Daoy (cell line): Measurements from ENCODE around the gene DMD. TPM values are rescaled to one million over a fixed set of nuclear protein-coding genes. Genes with fewer than 3 reads are reported as not detected.
A peak's percentile ranks its signal among the peaks of the same experiment; 100 is the strongest.
"Not testable (repeated sequence)": the region's sequence is repeated elsewhere in the genome, so short reads cannot be mapped to it uniquely, and the experiment has no call there.

Experiments
- DNase-seq: peaks from one replicate; pipeline ENCODE4 v3.0.0-alpha.2; 2015; ENCODE audit warnings: low read depth
- total RNA-seq: library from RNA; depleted of rRNA; stranded (reverse); fragments of >200 nt; shearing (Covaris generic); gene quantifications from 2 replicates; pipeline ENCODE4 v1.2.3, GENCODE V29; 2014

DMD gene
- total RNA-seq, 1 experiment from 2014 or later = 14.1 TPM

DNA sequence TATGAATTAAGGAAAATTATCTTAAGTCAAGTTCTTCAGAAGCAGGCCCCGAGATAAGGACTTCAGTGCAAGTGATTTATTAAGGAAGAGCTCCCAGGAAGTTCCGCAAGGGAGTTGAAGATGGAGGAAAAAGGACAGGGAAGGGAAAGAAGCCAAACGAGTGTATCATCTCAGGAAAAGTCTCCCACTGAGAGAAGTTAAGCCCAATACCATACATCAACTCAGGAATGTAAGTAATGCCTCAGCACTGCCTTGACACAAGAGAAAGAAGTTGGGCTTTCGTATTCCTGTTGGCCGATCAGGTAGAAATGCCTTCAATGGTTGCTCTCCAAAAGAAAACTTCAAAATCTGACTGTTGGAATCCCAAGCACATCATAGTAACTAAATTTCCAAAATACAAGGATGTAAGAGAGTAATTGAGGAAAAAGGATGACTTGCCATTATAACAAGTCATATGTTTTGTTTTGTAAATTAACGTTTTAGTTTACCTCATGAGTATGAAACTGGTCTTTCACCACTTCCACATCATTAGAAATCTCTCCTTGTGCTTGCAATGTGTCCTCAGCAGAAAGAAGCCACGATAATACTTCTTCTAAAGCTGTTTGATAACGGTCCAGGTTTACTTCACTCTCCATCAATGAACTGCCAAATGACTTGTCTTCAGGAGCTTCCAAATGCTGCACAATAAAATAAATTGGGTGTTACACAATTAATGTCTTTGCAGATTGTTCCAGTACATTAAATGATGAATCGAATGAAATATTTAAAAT is 566.7 kb downstream of the DMD start:
- DNase-seq = no peak

DNA sequence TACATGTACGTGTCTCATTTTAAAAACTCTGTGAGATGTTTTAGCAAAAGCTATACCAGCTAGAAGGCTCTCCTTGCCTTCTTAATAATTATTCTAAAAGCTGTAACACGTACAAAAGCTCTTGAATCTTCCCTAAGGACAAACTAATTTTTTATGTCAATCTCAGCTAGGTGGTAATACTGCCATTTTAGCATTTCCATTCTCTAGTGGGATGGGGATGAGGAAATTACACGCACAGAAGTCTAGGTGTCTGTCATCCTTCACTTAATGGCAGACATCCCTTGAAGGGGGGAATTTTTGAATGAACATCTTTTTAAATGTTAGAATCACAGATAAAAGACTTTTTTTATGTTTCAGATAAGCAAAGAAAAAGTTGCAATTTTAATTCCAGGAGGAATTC is 569.1 kb downstream of the DMD start:
- DNase-seq = no peak

DNA sequence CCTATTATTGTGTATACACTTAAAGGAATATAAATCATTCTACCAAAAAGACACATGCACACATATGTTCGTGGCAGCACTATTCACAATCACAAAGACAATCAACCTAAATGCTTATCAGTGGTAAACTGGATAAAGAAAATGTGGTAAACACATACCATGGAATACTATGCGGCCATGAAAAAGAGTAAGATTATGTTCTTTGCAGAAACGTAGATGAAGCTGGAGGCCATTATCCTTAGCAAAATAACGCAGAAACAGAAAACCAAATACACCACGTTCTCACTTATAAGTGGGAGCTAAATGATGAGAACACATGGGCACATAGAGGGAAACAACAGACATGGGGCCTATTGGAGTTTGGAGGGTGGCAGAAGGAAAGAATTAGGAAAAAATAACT is 593.2 kb downstream of the DMD start:
- DNase-seq = no peak

DNA sequence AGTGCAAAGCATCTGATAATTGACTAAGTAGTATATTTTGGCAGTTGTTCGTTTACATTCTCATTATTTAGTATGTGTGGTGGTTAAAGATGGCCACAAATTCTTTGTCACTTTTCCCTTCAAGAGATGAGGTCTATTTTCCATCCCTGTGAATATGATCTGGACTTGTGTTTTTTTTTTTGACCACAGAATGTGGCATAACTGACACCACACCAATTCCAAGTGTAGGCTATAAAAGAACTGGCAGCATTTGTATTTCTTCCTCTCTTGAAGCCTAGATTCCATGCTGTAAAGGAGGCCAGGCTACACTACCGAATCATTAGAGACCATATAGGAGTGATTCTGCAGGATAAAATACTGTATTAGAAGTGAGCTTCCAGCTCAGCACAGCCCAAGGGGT is 596.6 kb downstream of the DMD start:
- DNase-seq = no peak

DNA sequence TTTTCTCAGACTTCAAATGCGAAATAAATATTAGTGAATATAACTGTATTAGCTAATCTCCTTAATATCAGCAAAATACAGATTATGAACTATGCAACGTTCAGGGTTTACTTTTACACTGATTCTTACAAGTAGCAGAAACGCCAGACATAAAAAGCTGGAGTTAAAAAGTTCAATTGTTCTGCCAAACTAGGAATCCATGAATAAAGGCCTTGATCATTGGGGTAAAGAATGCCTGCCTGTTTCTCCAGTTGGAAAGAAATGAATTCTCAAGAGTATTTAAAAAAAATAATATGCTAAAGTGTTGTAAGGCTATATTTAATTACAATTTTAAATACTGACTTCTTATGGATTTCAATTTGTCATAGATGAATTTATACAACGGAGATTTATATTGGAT is 612.2 kb downstream of the DMD start:
- no peak for DNase-seq

DNA sequence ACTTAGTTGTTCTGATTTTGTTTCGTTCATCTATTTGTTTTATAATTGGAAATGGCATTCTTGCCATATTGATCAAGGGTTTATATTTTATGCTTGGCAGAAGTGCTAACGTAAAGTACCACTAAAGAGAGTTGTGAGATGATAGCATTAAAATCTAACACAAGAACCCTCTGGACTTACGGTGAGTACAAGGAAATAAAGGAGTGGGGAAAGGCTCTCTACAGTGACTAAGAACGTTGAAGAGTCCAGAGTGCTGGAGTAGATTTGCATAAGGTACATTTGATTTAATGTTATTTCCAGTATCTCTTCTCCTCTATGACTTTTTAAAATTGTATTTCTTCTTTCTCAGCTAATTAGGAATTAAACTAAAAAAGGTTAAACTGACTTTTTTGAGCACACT is 612.6 kb downstream of the DMD start:
- no peak for DNase-seq

DNA sequence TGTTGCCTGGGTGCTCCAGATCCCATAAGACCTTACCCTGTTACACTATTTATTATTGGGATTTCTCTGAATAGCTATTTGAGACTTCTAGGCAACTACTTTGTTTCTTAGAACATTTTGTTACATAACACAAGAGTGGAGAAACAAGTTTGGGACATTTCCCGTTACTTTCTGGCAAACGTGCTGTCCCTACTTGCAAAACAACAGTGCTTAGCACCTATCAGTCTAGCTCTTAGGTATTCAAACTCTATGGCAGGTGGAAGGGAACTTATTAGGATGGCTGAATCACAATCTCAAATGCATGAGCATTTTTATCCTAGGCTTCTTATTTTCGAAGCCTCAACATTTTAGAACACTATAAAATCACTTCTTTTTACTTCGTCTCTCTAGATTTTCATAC is 613.6 kb downstream of the DMD start:
- DNase-seq = no peak

DNA sequence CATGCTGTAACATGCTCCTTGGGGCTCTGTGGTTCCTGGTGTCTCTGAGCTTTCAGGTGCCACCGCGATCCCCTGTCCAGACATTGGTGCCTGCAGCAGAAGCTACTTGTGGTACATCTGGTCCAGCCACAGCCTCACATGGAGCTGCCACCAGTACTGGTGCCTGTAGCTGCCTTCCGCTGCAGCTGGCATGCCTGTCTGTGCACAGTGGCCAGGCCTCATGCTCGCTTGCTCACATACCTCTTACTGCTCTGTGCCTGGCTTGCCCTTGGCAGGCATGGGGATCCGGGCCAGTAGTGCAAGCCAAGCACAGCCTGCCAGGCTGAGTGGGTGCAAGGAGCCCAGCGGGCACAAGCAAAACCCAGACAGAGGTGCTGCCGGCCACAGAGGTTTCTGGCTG is 618.6 kb downstream of the DMD start:
- no peak for DNase-seq

DNA sequence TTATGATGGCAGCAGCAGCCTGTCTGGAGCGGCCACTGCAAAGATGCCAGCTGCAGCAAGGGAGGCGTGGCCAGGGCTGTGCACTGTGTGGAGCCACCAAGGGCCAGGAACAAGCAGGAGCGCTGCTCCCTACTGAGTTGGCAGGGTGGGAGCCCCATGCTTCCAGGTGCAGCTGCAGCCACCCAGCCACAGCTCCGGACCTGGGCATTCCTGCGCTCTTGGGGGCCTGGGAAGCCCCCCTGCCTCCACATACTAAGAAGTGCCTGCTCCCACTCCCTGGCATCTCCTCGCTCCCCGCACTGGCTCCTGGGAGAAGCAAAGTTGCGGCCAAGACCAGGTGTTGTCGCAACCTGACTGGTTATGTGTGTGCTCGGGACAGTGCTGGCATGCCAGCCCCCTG is 619.8 kb downstream of the DMD start:
- DNase-seq = no peak

DNA sequence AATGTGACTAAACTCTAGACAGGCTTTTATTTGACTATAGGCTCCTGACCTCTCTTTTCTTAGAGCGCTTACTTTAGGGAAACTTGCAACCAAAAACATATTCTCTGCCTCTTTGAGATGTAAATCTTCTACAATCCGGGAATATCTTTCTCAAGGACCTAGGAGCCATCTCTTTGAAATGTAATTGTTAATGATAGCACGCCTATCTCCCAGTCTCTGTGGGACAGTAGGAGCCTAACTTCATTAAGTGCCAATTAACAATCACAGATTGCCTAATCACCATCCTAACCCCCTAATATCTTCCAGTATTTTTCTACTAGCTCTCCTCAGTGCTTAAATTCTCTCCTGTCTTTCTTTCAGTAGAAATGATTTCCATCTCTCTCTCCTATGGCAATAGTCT is 628.6 kb downstream of the DMD start:
- DNase-seq = no peak

DNA sequence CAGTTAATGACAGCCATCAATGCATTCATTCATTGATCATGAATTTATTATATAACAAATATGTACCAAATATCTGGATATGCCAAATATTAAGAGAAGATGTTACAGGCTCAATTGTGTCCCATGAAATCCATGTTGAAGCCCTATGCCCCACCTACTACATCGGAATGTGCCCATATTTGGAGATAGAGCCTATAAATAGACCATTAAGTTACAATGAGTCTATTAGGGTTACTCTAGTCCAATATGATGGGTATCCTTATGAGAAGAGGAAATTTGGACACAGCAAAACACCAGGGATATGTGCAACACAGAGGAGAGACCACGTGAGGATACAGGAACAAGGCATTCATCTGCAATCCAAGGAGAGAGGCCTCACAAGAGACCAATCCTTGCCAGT is 634.5 kb downstream of the DMD start:
- DNase-seq = no peak

DNA sequence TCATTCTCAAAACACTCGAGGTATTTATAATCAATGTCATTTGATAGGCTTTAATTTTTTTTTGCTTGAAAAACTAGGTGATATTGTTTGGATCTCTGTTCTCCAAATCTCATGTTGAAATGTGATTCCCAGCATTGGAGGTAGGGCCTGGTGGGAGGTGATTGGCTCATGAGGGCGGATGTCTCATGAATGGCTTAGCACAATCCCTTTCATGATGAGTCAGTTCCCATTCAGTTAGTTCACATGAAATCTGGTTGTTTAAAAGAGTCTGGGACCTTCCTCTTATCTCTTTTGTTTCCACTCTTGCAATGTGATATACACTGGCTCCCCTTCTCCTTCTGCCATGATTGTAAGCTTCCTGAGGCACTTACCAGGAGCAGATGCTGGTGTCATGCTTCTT is 638.7 kb downstream of the DMD start:
- peak; percentile 15 for DNase-seq

DNA sequence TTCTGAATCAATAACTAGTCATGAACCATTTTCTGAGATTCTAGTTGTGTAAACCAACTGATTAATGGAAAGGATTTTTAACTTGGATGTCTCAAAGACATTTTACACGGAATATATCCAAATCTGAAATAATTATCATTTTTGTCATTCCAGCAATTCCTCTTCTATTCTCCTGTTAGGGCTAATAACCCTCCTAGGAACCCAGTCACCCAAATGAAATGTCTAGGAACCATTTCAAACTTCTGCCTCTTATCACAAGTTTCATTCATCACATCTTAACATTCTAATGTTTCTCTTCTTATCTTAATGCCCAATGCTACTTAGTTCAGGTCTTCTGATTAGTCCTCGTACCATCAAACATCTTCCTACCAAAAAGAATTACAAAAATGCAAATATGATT is 639.8 kb downstream of the DMD start:
- no peak for DNase-seq

DNA sequence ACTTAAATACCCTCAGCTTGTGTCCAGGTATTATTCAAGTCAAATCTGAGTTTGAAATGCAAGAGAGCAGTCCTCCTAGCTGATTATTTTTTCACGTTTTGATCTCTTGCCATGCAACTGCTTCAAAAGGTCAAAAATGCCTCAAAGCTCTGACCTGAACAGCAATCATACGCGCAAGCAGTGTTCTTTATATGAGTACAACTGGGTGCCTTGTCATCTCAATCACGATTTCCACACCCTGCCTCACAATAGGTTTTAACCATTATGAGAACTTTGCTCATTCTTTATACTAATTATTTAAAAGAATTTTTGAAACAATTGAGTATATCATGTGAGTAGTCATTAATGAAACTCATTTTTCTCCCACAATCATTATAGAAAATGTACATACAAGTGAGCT is 649.1 kb downstream of the DMD start:
- no peak for DNase-seq

DNA sequence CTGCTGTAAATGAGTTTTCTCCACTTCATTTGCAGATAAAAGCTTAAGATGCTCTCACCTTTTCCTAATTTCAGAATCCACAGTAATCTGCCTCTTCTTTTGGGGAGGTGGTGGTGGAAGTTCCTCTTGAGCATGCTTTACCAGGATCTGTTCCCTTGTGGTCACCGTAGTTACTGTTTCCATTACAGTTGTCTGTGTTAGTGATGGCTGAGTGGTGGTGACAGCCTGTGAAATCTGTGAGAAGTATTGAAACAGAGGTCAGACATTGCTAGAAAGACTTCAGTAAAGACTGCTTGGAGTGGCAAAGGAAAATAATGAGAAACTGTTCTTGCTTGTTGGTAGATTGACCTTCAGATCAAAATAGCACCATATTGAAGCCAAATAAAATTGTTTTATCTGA is 666.2 kb downstream of the DMD start:
- DNase-seq = no peak

DNA sequence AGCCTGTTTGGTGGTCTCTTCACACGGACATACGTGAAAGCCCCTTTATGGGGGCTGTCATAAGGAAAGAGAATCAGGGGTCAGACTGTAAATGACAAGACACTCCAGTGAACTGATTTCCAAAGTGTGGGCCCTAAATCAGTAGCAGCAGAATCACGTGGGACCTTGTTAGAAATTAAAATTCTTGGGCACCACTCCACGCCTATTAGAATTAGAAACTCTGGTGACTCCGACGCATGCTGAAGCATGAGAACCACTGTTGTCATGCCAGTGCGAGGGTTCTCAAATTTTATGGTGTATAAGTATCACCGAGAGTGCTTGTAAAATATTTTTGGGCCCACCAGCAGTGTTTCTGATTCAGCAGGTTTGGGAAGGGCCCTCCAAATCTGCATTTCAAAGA is 672.8 kb downstream of the DMD start:
- DNase-seq = no peak

DNA sequence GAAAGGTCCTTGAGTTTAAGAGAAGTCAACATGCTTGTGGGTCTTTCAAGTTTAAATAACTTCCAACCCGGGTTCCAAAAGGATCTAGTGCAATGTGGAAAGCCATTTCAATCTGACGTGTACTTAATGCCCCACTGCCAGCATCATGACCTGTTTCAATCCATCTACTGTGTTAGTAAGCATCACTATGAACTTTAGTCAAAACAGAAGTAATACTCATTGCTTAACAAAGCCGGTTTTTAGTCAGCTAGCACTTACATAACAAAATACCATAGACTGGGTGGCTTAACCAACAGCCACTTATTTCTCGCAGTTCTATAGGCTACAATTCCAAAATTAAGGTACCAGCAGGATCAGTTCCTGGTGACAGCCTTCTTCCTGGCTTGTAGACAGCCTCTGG is 677.5 kb downstream of the DMD start:
- no peak for DNase-seq

DNA sequence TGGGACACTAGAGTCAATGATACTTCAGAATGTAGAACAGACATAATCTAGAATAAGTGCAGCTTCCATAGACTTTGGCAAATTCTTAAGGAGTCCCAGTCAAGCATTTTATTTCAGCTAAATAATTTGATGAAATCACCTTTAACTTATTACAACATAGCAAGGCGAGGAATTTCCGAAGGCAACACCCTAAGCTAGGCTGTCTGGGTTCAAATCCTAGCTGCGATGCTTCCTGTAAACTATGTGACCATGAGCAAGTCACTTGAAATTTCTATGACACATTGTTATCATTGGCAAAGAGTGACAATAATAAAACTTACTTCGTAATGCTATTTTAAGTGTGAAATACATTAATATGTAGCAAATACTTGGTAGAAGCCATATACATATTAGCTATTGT is 679.1 kb downstream of the DMD start:
- no peak for DNase-seq

DNA sequence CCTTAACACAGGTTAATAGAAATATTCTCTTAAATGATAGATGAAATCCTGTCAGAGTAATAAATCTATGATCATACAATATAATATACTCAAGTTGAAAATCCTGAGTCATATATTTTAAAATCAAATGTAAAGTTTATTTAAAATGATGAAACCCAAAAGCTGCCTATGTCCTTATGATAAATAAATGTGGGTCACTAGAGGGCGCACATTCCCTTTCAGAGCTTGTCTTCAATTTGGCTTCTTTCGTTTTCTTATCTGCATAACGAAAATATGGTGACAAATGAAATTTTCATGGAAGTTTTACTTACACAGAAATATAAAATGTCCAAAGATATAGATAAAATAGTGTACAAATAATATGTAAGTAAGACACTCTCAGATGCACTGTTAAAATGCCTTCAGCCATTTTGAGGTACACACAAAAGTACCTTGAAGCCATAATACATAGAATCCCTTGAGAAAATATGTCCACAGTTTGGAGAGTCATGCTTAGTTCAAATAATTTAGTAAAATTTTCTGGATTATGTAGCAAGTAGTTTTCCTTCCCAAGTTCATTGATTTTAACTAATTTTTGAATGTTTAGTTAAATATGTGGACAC is 680.4 kb downstream of the DMD start:
- DNase-seq = peak; percentile 29

DNA sequence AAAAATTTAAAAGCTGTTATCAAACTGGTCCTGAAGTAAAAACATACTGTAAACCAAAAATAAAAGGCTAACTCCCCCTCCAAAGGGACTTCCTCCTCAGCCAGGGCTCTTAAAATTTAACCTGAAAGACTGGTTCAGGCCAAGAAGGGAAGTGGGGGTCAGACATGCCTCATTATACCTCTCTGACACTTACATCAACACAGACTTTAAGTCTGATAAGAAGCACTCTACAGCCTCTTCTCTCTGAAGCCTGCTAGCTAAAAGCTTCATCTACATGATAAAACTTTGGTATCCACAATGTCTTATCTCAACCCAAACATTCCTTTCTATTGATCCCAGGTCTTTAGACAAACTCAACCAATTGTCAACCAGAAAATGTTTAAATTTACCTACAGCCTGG is 682.9 kb downstream of the DMD start:
- DNase-seq = not testable (repeated sequence)

DNA sequence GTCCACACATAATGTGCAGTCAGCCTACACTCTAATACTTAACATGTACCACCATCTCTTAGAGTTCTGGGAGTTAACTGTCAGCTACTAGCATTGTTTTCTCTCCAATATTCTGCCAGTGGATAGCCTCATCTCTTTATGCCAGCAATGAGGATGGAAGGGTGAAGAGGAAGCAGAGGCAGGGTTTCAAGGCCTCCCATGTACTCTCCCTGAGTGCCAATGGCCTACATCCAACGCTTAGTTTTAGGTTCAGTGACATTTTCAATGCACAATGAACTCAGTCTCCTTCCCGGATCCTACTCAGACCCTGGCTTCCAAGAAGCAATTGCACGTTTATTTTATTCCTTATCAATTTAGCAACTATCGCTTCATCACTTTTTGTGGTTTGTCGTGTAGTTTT is 686.1 kb downstream of the DMD start:
- DNase-seq = no peak

DNA sequence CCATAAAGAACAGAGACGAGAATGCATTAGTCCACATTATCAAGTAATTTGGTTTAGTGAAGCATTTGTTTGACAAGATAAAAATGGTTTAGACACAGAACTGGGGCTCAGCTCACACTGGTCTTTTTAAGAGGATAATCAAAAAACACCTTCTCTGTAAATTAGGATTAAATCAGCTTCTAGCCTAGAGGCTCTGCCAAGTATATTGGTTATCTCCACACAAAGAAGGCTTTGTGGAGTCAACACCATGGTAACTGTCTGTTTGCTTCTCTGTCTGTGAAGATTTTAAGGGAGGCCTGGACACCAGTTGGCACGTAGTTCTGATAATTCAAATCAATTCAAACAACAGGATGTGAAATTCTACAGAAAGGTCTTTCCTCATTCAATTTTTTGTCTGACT is 687.0 kb downstream of the DMD start:
- no peak for DNase-seq

DNA sequence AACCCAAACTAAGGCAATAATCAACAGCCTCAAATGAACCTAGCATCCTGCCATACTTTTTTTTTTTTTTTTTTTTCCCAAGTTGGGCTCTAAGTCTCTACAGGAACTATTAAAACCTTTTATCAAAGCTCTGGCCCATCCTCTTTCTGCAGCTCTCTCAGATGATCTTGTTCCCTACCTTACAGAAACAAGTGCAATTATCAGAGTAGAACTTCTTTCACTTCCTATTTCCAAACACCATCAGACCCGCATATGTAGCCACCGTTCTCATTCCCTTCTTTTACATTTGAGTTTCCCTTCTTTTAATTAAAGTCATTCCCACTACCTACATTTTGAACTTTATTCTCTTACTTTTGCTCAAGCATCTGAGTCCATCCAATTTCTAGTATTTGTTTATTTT is 690.6 kb downstream of the DMD start:
- DNase-seq = no peak

DNA sequence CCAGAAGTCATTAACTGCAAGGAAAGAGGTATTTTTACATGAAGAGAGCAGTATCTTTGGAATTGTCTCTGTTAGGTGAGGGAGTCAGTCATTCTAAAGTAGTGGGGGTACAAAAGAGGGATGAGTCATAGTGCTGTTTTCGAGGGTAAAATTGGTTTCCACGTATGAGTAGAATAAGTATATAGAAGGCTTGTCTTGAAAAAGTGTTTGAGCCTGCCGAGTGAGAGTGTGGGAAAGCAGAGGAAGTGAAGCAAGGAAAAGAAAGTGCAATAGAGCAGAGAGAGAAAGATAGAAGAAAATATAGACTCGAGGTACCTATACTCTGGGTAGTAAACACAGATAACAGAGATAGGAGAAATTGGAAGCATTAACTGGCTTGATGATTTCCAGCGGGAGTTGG is 696.4 kb downstream of the DMD start:
- no peak for DNase-seq
